Globus pallidus (tissue), 1 donor: ENCODE data around the gene HMGXB4.

ENCODE experiments used
- DNase-seq: peaks from one replicate; pipeline ENCODE4 v3.0.0-alpha.2; 2015; ENCODE audit warnings: low spot score

The HMGXB4 gene

DNA sequence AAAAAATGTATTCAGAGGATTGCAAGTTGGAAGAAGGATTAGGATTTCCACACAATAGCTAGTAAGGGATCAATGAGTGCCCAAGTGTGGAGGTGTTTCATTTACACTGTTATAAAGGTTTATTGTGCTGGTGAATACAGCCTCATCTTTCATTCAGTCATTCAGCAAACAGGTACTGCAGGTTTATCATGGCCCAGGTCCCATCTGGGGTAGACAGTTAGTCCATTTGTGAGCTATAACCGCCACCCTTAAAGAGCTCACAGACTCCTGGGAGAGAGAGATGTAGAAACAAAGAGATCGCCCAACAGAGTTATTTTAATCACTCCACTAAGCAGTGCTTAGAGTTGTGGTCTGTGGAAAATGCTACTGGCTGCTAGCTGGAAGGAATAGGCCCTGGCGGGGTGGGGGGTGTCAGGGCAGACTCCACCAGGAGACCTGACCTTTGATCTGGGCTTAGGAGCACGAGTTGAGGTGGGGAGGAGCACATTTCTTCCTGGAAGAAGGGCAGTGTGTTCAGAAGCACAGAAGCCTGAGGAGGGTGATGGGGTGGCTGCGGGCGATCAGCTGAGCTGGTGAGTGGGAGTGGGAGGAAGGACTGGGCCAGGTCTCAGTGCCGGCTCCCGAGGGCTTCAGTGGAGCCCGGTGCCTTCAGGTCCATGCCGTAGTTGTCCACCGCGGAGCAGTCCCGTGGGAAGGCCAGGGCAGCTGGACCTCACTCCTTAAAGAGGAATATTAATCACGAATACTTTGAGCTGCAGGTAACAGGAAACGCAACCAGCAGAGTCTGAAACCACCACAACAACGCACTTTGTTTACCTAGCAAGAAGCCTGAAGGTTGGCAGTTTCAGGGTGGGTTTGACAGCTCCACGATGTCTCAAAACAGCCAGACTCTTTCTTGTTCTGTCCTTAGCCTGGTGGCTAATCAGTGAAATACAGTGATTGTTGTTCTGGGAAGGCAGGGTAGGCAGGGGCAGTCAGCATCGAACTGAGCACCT, 53.6 kb downstream of the HMGXB4 start:
- no peak for DNase-seq

DNA sequence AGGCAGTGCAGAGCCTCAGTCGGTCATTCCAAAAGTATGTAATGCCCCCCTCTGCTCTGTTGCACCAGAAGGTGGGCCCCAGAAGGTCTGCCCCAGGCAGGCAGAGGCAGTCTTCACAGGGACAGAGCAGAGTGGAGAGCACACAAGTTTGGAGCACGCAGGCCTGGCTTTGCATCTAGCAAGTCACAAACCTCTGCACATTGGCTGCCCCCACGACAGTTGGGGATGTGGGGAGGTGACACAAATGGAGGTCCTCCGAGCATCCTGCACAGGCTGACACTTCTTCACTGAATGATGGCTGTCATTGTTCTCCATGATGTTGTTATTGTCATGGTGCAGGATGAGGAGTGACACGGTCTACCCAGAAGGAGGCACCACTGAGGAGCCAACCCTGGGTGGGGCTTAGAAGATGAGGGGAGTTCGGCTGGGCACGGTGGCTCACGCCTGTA, 54.3 kb downstream of the HMGXB4 start:
- no peak for DNase-seq

DNA sequence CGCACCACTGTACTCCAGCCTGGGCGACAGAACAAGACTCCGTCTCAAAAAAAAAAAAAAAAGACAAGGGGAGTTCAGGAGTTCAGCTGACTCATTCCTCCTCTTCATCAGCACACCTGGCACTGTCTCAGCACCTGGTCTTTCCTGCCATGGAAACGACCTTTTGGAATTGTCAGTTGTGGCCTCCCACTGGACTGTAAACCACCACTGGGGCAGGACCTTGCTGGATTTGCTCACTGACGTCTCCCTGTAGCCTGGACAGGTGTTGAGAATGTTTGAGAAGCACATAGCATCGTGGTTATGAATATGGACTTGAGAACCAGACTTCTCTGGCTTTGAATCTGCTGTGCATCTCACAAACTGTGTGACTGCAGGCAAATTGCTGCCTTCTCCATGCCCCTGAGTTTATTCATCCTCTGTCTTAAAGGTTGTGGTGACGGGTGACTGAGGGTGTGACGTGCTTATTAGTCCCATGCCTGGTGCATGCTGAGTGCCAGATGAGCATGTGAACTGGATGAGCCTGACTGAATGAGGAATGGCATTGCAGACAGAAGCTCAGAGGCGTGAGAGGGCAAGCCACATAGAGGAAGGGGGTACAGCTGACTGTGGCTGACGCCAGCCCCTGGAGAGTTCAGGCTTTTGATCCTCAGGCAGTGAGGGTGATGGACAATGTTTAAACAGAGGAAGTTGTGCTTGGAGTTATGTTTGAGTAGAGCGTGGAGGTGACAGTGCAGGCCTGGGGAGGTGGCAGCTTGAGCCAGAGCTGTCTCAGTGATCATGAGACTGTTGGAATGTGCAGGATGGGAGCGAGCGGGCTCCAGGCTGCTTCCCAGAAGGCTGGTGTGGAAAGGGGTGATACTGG, 55.1 kb downstream of the HMGXB4 start:
- no peak for DNase-seq

DNA sequence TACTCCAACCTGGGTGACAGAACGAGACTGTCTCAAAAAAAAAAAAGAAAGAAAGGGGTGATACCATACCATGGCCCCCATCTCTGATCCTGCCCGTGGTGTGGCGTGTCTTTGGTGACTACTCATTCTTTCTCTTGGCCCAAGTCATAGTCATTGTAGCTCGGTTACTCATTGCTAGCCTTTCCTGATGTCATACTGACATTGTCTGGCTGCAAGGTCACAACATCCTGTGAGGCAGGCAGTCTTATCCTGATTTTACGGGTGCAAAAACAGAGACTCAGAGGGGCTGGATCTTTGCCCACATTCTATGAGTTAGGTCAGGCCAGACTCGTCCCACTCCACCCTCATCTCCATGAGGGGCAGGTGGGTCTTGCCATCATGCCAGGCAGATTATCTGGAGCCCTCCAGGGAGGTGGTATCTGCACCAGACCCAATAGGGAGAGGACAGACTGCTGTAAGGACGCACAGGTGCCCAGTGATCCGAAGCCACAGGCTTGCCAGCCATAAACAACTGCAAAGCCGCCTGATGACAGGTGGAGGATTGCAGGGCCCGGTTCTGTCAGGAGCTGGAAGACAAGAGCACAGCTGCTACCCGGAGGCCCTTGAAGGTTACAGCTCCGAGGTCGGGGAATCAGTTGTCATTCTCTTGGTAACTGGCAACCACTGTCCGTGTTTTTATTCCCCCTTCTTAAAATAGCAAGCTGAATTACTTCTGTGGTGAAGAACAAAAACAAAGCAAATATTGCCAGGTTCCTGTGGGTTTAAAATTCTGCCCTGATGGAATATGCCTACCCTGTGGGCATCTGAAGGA, 56.2 kb downstream of the HMGXB4 start:
- DNase-seq: no peak

DNA sequence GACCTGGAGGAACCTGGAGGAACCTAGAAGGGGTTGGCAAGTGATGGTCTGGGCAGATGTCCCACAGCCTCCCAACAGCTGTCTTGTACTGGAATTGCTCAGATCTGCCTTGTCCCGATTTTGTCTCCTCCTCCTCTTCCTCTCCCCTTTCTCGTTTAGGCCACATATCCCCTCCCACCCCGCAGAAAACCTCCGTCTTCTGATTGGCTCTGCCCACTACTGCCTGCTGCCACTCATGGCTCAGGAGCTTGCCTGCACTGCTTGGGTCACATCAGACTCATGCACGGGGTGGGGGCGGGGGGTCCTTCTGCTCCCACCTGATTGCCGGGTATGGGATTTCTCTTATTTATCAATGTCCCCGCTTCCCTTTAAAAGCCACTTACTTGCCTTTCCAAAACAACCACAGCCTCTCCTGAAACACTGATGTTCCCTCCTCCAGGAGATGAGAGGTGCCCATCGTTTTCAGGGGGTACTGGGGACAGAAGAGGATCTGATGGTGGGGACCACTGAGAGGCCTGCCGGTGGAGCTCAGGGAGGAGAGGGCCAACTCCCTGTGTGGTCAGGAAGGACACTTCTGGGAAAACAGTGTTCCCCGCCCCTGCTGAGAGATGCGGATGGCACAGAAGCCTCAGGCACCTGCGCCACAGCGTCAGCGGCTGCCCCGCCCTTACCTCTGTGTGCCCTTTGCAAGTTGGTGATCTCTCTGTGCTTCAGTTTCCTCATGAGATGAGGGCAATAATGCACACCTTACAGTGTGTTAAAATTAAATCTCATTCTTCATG, 57.1 kb downstream of the HMGXB4 start:
- DNase-seq: no peak

DNA sequence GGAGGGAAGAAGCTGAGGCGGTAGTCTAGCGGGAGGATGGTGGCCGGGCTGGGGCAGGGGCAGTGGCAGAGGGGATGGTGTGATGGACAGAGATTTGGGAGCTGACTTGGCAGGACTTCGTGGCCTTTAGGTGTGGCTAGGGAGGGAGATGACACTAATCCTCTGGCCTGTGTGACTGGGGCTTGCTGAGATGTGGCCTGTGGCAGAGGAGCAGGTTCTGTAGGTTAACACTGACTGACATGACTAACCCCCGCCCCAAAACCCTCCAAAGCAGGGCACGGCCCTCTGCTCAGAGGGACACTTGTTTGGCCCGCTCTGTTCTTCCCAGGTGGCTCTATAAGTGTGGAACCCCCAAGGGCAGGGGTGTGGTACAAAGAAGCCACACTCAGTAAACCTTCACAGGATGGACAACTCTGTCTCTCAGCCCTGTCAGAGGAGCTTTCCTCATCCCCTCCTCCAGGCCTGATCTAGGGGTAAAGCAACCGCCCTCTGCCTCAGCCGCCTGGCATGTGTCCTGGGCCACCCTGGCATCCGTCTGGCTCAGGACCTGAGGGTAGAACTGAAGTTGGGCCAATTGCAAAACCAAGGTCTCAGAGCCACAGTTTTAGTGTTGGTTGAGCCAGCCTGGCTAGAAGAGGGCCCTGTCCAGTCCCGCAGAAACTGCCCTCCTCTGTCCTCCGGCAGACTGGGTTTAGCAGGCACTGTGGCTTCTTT, 58.0 kb downstream of the HMGXB4 start:
- no peak for DNase-seq

DNA sequence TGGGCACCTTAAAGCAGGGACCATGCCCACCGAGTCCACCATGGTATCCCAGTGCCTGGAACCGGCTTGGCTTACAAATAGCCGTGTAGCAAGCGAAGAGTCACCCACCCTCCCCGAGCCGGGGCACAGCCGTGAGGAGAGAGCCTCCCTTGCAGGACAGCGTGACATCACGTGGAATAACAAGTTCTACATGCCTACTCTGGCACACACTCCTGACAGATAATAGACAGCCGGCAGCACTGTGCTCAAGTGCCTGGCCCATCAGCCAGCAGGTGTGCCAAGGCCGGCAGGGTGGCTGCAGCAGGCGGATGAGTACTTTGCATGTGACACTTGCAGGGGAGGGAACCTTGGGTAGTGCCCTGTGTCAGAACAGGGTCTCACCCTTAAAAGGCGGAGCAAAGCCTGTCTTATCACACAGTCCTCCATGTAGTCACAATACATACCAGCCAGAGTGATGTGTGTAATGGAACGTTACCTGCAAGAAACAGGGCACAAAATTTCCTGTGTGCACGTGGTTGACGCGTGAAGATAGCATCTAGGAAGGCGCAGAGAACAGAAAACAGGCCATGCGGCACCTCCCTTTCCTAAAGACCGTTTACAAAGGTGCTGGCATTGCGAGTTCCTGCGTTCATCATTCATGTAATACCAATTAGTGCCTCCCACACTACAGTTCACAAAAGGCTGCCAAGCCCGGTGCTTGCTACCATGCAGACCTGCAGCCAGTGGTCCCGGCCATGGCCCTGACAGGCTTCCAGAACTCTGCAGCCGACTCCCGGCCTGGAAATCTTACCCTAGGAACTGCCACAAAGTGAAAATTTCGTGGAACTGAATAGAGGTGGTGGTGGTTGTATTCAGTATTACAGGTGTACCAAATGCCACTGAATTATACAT, 58.8 kb downstream of the HMGXB4 start:
- DNase-seq: no peak

DNA sequence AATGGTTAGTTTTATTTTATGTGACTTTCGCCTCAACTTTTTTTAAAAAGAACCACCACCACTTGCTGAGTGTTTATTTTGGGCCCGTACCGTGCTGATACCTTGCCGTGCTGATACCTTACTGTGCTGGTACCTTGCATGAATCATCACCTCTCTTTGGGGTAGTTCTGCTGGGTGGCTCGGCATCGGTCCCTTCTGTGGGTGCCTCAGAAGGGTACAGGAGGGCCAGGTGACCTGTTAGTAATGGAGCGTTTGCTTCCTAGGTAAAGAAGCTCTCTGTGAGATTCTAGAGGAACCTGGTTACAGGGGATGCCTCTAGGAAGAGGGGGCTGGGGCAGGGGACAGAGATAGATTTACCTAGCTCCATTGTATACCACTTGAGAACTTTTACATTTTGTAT, 59.5 kb downstream of the HMGXB4 start:
- DNase-seq: no peak

DNA sequence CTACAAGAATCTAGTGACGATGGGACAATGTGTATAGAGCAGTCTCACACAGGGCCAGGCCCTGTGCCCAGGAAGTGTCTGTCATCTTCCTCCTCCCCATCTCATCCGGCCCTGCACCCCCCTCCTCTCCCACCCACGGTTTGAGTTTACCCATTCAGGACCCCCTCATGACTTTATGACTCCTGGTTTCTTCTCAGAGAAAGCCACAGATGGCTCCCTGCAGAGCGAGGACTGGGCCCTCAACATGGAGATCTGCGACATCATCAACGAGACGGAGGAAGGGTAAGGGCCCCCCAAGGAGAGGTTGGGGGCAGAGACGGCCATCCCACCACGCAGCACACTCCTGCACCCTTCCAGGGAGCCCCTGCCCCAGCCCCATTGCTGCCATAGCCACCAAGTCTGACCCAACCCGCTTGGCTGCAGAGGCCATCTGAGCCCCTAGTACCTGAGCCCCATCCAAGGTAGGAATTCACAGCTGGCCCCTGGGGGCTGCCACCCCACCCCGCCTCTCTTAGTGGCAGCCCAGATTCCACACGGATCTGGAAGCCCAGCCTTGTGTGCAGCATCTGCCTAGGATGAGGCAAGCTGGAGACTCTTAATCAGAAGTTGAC, 60.5 kb downstream of the HMGXB4 start:
- no peak for DNase-seq

DNA sequence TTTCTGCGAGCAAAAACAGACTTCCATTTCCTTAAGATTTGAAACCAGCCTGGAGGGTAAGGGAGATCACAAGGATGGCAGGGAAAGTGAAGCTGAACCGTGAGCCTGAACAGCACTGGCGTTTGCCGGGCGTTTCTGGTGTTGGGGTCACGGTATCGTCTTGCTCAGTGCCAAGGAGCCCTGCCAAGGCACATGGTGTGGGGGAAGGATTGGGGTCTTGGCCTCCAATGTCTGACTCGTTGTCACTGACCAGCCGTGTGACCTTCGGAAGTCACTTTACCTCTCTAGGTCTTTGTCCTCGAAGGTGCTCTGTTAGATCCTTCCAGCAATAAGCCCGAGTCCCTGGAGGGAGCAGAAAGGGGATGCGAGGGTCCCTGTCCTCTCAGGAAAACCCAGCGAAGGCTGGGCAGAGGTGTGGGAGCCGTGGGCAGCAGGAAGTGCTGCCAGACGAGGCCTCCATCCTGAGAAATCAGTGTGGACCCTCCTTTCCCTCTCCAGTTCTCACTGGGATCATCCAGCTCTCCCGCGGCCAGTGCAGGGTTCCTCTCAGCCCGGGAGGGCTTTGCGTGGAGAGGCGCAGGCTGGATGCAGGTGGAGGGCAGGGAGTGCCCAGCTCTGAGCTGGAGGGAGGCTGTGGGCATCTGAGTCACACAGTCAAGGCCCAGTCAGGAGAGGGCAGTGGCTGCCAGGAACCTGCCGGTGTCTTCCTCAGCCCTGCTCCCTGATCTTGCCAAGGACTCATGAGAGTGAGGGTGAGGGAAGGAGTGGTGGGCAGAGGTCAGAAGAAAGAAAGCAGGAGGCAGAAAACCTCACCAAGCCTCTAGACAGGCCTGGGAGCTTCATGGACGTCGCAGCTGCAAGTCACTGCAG, 61.3 kb downstream of the HMGXB4 start:
- DNase-seq: no peak

DNA sequence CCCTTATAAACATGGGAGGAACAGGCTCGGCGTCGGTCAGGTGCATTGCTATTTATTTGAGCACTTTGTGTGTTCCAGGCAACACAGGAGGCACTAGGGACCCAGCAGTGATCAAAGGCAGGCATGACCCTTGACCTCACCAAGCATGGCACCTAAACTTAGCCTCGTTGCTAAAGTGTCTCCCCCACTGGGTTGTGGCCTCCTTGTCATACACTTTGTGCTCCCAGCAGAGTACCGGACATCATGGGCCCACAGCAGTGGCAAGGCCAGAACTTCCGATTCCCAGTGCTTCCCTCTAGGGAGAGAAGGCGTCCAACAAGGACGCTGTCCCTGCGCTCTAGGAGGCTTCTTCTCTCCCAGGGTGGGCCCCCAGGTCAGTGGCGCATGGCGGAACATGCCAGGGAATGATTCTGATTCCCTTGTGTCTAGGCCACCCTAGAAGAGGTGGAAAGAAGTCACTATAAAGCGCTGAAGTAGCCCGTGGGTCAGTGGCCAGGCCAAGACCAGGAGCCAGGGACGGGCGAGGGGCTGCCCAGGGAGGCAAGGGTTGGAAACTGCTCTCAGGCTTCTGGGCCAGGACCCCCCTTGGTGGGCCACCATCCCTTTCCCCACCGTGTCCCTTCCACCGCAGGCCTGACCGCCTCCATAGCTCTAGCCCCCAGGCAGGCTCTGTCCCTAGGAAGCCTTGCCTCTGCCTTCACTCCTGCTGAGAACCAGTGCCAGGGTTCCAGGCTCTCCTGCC, 62.1 kb downstream of the HMGXB4 start:
- no peak for DNase-seq

DNA sequence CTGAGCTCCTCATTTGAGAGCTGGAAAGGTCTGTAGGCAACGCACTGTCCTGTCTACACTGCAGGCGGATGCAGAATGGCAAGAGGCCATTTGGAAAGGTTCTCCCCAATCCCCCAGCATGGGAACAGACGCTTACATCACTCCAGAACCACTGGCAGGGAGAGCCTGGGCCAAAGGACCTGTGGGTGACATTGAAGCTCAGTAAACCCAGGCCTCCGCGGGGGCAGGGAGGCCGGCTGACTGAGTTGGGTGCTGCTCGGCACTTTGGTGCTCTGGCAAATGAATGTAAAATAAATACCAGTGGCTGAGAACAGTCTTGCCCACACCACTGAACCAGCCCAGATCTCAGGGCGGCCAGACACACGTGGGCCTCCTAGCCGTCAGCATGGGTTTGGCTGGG, 64.8 kb downstream of the HMGXB4 start:
- DNase-seq: no peak

DNA sequence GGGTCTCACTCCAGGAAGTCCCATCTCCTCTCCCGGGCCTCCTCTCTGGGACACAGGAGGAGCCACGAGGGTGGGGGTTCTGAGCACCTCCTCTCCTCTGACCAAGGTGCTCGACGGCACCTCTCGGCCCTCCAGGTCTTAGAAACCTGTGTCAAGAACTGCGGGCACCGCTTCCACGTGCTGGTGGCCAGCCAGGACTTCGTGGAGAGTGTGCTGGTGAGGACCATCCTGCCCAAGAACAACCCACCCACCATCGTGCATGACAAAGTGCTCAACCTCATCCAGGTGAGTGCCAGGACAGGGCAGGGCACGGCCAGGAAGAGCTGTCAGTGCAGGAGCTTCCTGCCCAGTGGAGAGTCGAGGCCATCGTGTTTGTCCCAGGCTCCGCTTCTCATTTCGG, 65.6 kb downstream of the HMGXB4 start:
- DNase-seq: no peak

DNA sequence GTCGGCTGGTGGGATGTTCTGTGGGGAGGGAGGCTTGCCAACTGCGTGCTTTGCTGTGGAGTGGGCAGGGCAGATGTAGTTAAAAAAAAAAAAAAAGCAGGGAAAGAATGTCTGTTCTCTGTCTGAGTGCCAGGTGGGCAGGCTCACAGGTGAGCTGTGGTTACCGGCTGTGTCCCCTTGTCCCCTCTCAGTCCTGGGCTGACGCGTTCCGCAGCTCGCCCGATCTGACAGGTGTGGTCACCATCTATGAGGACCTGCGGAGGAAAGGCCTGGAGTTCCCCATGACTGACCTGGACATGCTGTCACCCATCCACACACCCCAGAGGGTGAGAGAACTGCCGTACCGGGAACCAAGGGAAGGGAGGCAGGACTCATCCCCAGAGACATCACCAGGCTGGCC, 66.0 kb downstream of the HMGXB4 start:
- no peak for DNase-seq

DNA sequence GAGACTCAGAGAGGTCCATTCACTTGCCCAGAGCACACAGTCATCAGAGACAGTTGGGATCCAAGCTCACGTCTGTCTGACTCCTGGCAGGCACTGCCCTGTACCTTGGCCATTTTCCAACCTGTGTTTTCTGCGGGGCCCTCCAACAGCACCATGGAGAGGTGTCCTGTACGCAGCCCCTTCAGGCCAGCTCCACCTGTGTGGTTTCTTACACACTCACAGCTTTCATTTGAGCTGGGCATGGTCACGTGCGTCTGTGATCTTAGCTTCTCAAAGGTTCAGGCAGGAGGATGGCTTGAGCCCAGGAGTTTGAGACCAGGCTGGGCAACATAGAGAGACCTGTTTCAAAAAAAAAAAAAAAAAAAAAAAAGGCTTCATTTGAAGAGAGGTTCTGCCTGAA, 66.8 kb downstream of the HMGXB4 start:
- no peak for DNase-seq

DNA sequence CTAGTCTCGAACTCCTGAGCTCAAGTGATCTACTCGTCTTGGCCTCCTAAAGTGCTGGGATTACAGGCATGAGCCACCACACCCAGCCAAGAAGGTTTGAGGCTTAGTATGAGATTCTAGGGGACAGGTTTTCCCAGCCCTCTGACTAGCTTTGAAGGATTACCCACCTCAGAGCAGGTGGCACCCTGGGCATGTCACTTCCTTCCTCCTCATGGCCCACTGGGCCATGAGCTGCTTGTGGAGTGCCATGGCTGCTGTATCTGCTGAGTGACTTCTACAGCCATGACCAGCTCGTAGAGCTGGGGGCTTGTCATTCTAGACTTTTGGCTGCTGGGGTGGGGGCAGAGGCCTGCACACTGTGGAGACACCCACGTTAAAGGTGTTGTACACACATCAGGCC, 67.5 kb downstream of the HMGXB4 start:
- no peak for DNase-seq

DNA sequence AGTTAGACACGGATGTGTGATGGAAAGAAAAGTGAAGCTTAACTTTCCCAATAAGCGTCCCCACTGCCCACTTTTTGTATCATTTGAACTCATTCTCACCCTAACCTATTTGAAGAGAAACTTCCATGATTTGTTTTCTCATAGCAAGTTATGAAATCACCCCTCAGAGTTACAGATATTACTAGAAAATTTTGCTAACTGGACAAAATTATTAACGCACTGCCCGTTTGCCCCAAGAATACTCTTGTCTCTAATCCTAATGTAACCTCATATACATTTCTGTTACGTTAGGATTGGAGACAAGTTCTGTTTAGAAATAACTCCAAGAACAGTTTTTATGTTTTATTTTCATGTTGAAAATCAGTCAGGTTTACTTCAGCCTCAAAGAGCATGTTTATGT, 67.9 kb downstream of the HMGXB4 start:
- no peak for DNase-seq
